Karpas-422 (cell line): ENCODE data around the gene GRB10. TPM values are rescaled to one million over a fixed set of nuclear protein-coding genes. Genes with fewer than 3 reads are reported as not detected.

Experiments
- DNase-seq: peaks from one replicate; pipeline ENCODE4 v3.0.0-alpha.2; 2015
- H2AFZ ChIP-seq: fragments of 200-600 bp; sonication (generic); 2 replicates; pipeline ENCODE4 v1.6.1; 2014; ENCODE audit warnings: antibody characterized with exemption, low read length, mixed read lengths
- H3K27ac ChIP-seq: fragments of 200-600 bp; sonication (generic); 2 replicates; pipeline ENCODE4 v1.5.1; 2014; ENCODE audit warnings: mild to moderate bottlenecking, low read length, moderate library complexity
- H3K27me3 ChIP-seq: fragments of 200-600 bp; sonication (generic); 2 replicates; pipeline ENCODE4 v1.6.1; 2014; ENCODE audit warnings: low read length, mixed read lengths
- H3K36me3 ChIP-seq: fragments of 200-600 bp; sonication (generic); 2 replicates; pipeline ENCODE4 v1.6.1; 2014; ENCODE audit warnings: low read length, mixed read lengths; ENCODE audit not compliant: insufficient read depth
- H3K4me1 ChIP-seq: fragments of 200-600 bp; sonication (generic); 2 replicates; pipeline ENCODE4 v1.6.1; 2014; ENCODE audit warnings: mild to moderate bottlenecking, low read length, mixed read lengths
- H3K4me2 ChIP-seq: fragments of 200-600 bp; sonication (generic); 2 replicates; pipeline ENCODE4 v1.6.1; 2014; ENCODE audit warnings: low read length, low read depth, mild to moderate bottlenecking; ENCODE audit not compliant: poor library complexity, severe bottlenecking
- H3K4me3 ChIP-seq: fragments of 200-600 bp; sonication (generic); 2 replicates; pipeline ENCODE4 v1.5.1; 2014; ENCODE audit warnings: mild to moderate bottlenecking, antibody characterized with exemption, low read length, mixed read lengths
- H3K79me2 ChIP-seq: fragments of 200-600 bp; sonication (generic); 2 replicates; pipeline ENCODE4 v1.6.1; 2014; ENCODE audit warnings: mild to moderate bottlenecking, low read length, mixed read lengths
- H3K9ac ChIP-seq: fragments of 200-600 bp; sonication (generic); 2 replicates; pipeline ENCODE4 v1.6.0; 2014; ENCODE audit warnings: low read length
- H3K9me2 ChIP-seq: fragments of 200-600 bp; sonication (generic), shearing (Covaris generic); replicated peaks from 2 replicates; pipeline ENCODE4 v1.6.0; 2014; ENCODE audit warnings: mild to moderate bottlenecking, low read length, moderate library complexity; ENCODE audit not compliant: insufficient read depth
- H3K9me3 ChIP-seq: fragments of 300-700, 200-600 bp; sonication (generic); 2 replicates; pipeline ENCODE4 v1.6.1; 2014; ENCODE audit warnings: low read length, mixed read lengths
- H4K20me1 ChIP-seq: fragments of 200-600 bp; sonication (generic); 2 replicates; pipeline ENCODE4 v1.6.1; 2014; ENCODE audit warnings: mild to moderate bottlenecking, antibody characterized with exemption, low read length, low read depth; ENCODE audit not compliant: insufficient read depth
- total RNA-seq: library from RNA; depleted of rRNA; stranded (reverse); fragments of >200 nt; shearing (Covaris generic); gene quantifications from 2 replicates; pipeline ENCODE4 v1.2.3, GENCODE V29; 2014; ENCODE audit warnings: low replicate concordance

Gene GRB10
- total RNA-seq, 1 experiment from 2014 or later: not detected

GRCh38 chr7:50664937-50665336 is 117.8 kb downstream of the GRB10 start:
- Histone ChIP-seq H4K20me1 (no peaks in the 10 kb centered on the region), H3K9me3 (no peaks in the 10 kb centered on the region), H2AFZ (0 out of 2 replicates have a peak overlapping the region, but pooled peaks have one; percentile 49), H3K27me3 (no peaks in the 10 kb centered on the region), H3K4me3 (no peak overlapping the region), H3K27ac (no peak overlapping the region), H3K36me3 (no peaks in the 10 kb centered on the region), H3K4me1 (peaks cover 9% of the 10 kb centered on the region), H3K9me2 (no peaks in the 10 kb centered on the region), H3K79me2 (no peaks in the 10 kb centered on the region), H3K4me2 (no peak overlapping the region), H3K9ac (no peak overlapping the region)
- no peak for DNase-seq

GRCh38 chr7:50664461-50664922 is 118.2 kb downstream of the GRB10 start:
- no peaks in the 10 kb centered on the region for H4K20me1 ChIP-seq
- no peak overlapping the region for H3K4me3 ChIP-seq
- no peaks in the 10 kb centered on the region for H3K9me2 ChIP-seq
- H3K27me3 ChIP-seq: no peaks in the 10 kb centered on the region
- peaks cover 11% of the 10 kb centered on the region for H3K4me1 ChIP-seq
- H2AFZ ChIP-seq: no peak overlapping the region
- no peak overlapping the region for H3K4me2 ChIP-seq
- H3K79me2 ChIP-seq: no peaks in the 10 kb centered on the region
- H3K9ac ChIP-seq: no peak overlapping the region
- no peaks in the 10 kb centered on the region for H3K36me3 ChIP-seq
- no peak for DNase-seq
- H3K9me3 ChIP-seq: no peaks in the 10 kb centered on the region
- no peak overlapping the region for H3K27ac ChIP-seq

GRCh38 chr7:50663396-50664102 is 119.1 kb downstream of the GRB10 start:
- no peaks in the 10 kb centered on the region for H3K9me3 ChIP-seq
- no peaks in the 10 kb centered on the region for H3K36me3 ChIP-seq
- H4K20me1 ChIP-seq: no peaks in the 10 kb centered on the region
- no peak overlapping the region for H3K9ac ChIP-seq
- H3K4me1 ChIP-seq: peaks cover 11% of the 10 kb centered on the region
- H3K27me3 ChIP-seq: no peaks in the 10 kb centered on the region
- H3K27ac ChIP-seq: no peak overlapping the region
- no peak overlapping the region for H3K4me2 ChIP-seq
- no peaks in the 10 kb centered on the region for H3K9me2 ChIP-seq
- no peak overlapping the region for H3K4me3 ChIP-seq
- DNase-seq: no peak
- H2AFZ ChIP-seq: no peak overlapping the region
- no peaks in the 10 kb centered on the region for H3K79me2 ChIP-seq

- H3K4me1 ChIP-seq: peaks cover 11% of the 10 kb centered on the region
- no peaks in the 10 kb centered on the region for H3K79me2 ChIP-seq
- H3K9me2 ChIP-seq: no peaks in the 10 kb centered on the region
- DNase-seq: no peak
- no peak overlapping the region for H3K9ac ChIP-seq
- H3K27ac ChIP-seq: no peak overlapping the region
- no peak overlapping the region for H2AFZ ChIP-seq
- no peaks in the 10 kb centered on the region for H3K27me3 ChIP-seq
- H3K4me2 ChIP-seq: no peak overlapping the region
- no peaks in the 10 kb centered on the region for H3K36me3 ChIP-seq
- H3K9me3 ChIP-seq: no peaks in the 10 kb centered on the region
- H4K20me1 ChIP-seq: no peaks in the 10 kb centered on the region
- no peak overlapping the region for H3K4me3 ChIP-seq
Measured at GRCh38 chr7:50662996-50663395, 119.7 kb downstream of the GRB10 start.

- Histone ChIP-seq H3K4me1 (peaks cover 11% of the 10 kb centered on the region), H3K4me2 (no peak overlapping the region), H3K9me2 (no peaks in the 10 kb centered on the region), H3K27ac (no peak overlapping the region), H4K20me1 (no peaks in the 10 kb centered on the region), H3K27me3 (no peaks in the 10 kb centered on the region), H2AFZ (no peak overlapping the region), H3K9ac (no peak overlapping the region), H3K9me3 (no peaks in the 10 kb centered on the region), H3K4me3 (no peak overlapping the region), H3K36me3 (no peaks in the 10 kb centered on the region), H3K79me2 (no peaks in the 10 kb centered on the region)
- DNase-seq: no peak
Measured at GRCh38 chr7:50662041-50662694, 120.5 kb downstream of the GRB10 start.

- Histone ChIP-seq H3K4me1 (peaks cover 11% of the 10 kb centered on the region), H2AFZ (no peak overlapping the region), H3K79me2 (no peaks in the 10 kb centered on the region), H3K9ac (no peak overlapping the region), H4K20me1 (no peaks in the 10 kb centered on the region), H3K36me3 (no peaks in the 10 kb centered on the region), H3K27ac (no peak overlapping the region), H3K9me2 (no peaks in the 10 kb centered on the region), H3K27me3 (no peaks in the 10 kb centered on the region), H3K4me3 (no peak overlapping the region), H3K9me3 (no peaks in the 10 kb centered on the region), H3K4me2 (no peak overlapping the region)
- peak; percentile 43 for DNase-seq
Measured at GRCh38 chr7:50661345-50662040, 121.2 kb downstream of the GRB10 start.

GRCh38 chr7:50660830-50661175 is 121.9 kb downstream of the GRB10 start:
- H4K20me1 ChIP-seq: no peaks in the 10 kb centered on the region
- no peaks in the 10 kb centered on the region for H3K9me3 ChIP-seq
- H2AFZ ChIP-seq: peak overlapping the region; percentile 84; the same call in 1 of the 2 replicates
- DNase-seq: no peak
- H3K9ac ChIP-seq: peak overlapping the region; percentile 27; the same call in 1 of the 2 replicates
- no peaks in the 10 kb centered on the region for H3K9me2 ChIP-seq
- H3K36me3 ChIP-seq: no peaks in the 10 kb centered on the region
- no peak overlapping the region for H3K27ac ChIP-seq
- no peaks in the 10 kb centered on the region for H3K79me2 ChIP-seq
- H3K4me1 ChIP-seq: peaks cover 11% of the 10 kb centered on the region
- H3K4me3 ChIP-seq: no peak overlapping the region
- H3K4me2 ChIP-seq: peak overlapping the region; percentile 50
- H3K27me3 ChIP-seq: no peaks in the 10 kb centered on the region
